Measurements from ENCODE around the gene RNF25.
A peak's percentile ranks its signal among the peaks of the same experiment; 100 is the strongest.

The RNF25 gene

DNA sequence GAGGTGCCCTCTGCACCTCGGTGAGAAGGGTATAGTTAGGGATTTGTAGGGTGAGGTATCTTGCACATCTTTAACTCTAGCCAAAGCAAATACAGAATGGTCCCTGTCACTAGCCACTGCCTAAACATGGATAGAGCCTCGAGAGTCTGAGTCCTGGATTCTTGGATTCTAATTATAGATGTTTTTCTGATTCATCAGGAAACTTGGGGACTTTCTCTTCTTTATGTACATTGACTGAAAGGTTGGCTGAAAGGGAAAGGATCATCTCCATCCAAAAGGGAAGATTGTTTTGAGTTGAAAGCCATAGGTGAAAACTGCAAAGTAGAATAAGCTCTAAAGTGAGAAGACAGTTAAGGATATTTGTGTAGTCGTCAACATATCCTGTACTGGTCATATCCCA, 8.3 kb upstream of the RNF25 start:
- 80% methylated on average over 2 of the region's 3 CpGs; no CpG with 5 or more reads in 1 of the 2 experiments for WGBS, 2 experiments (ENCODE audit: insufficient coverage in 2 of 2)
- H3K9me3 ChIP-seq (ENCODE audit: control insufficient read depth, low read length): no peaks in the 10 kb centered on the region
- no peak overlapping the region for H3K27ac ChIP-seq (ENCODE audit: low read depth, low read length, severe bottlenecking)
- H3K36me3 ChIP-seq (ENCODE audit: control insufficient read depth, insufficient read depth, low read length): peaks cover 56% of the 10 kb centered on the region
- peaks cover 6% of the 10 kb centered on the region for H3K4me1 ChIP-seq (ENCODE audit: control insufficient read depth, insufficient read depth, low read length, poor library complexity, severe bottlenecking)
- H3K4me3 ChIP-seq (ENCODE audit: extremely low read depth, insufficient read depth, low read length, poor library complexity, severe bottlenecking): no peak overlapping the region

DNA sequence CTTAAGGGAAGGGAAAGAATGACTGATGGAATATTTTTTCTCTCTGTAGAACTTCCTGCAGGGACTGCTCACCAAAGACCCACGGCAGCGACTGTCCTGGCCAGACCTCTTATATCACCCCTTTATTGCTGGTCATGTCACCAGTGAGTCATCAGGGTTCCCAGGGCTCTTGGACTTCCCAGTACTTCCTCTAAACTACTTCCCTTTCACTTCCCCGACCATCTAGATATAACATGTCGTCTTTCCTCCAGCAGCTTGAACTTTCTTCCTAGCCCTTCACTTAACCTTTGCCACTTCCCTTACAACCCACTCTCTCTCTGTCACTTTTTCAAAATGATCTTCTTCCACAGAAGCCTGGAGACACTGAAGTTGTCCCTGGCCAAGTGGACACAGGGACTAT, 7.3 kb upstream of the RNF25 start:
- Histone ChIP-seq H3K36me3 (ENCODE audit: control insufficient read depth, insufficient read depth, low read length) (peaks cover 60% of the 10 kb centered on the region), H3K4me3 (ENCODE audit: extremely low read depth, insufficient read depth, low read length, poor library complexity, severe bottlenecking) (no peak overlapping the region), H3K9me3 (ENCODE audit: control insufficient read depth, low read length) (no peaks in the 10 kb centered on the region), H3K4me1 (ENCODE audit: control insufficient read depth, insufficient read depth, low read length, poor library complexity, severe bottlenecking) (peaks cover 6% of the 10 kb centered on the region), H3K27ac (ENCODE audit: low read depth, low read length, severe bottlenecking) (no peak overlapping the region)
- WGBS, 2 experiments (ENCODE audit: insufficient coverage in 2 of 2): 92 to 93% methylated on average over 4 of the region's 4 CpGs

DNA sequence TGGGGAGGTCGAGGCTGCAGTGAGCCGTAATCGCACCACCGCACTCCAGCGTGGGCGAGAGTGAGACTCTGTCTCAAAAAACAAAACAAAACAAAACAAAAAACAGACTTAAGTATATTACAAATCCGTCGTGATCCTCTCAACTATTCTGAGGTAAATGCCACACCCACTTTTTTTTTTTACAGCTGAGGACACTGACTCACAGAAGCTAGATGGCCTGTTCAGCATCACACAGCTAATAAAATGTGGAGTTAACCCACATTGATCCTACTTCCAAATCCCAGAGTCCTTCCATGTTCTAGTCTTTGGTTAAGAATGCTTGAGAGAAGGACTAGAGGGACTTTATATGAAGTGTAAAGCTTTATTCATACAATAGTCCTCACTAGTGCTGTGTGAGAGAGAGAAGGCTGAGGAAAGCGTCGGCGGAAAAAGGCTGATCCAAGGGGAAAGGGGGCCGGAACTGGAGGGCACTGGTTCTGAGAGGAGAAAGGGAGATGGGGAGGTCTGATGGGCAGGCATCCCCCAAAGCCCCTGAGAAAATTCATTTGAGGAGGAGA, 627 bp downstream of the RNF25 start:
- peaks cover 59% of the 10 kb centered on the region for H3K36me3 ChIP-seq (ENCODE audit: control insufficient read depth, insufficient read depth, low read length)
- 44 to 50% methylated on average over 11 to 12 of the region's 12 CpGs for WGBS, 2 experiments (ENCODE audit: insufficient coverage in 2 of 2)
- no peaks in the 10 kb centered on the region for H3K4me1 ChIP-seq (ENCODE audit: control insufficient read depth, insufficient read depth, low read length, poor library complexity, severe bottlenecking)
- H3K9me3 ChIP-seq (ENCODE audit: control insufficient read depth, low read length): no peaks in the 10 kb centered on the region
- H3K4me3 ChIP-seq (ENCODE audit: extremely low read depth, insufficient read depth, low read length, poor library complexity, severe bottlenecking): peak overlapping the region; percentile 84
- H3K27ac ChIP-seq (ENCODE audit: low read depth, low read length, severe bottlenecking): peak overlapping the region; percentile 72

DNA sequence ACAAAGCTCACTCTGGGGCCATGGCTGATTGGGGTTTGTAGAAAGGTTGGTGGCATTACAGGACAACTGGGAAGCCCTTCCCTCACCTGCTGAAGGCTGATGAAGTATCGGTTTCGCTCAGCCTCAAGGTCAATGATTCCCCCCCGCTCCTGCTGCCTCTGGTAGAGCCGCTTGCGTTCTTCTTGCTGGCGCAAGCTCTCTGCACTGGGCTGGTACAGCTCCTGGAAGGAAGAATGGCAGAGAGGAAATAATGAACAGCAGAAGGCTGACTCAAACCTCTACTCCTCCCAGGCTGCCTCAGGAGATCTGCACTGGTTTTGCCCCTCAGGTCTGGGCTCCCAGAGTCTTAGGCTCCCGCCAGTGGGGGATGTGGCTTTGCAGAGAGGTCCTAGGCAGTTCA, 7.1 kb downstream of the RNF25 start:
- 95 to 96% methylated on average over 7 of the region's 7 CpGs for WGBS, 2 experiments (ENCODE audit: insufficient coverage in 2 of 2)
- H3K4me1 ChIP-seq (ENCODE audit: control insufficient read depth, insufficient read depth, low read length, poor library complexity, severe bottlenecking): no peaks in the 10 kb centered on the region
- H3K9me3 ChIP-seq (ENCODE audit: control insufficient read depth, low read length): no peaks in the 10 kb centered on the region
- peaks cover 83% of the 10 kb centered on the region for H3K36me3 ChIP-seq (ENCODE audit: control insufficient read depth, insufficient read depth, low read length)
- no peak overlapping the region for H3K27ac ChIP-seq (ENCODE audit: low read depth, low read length, severe bottlenecking)
- no peak overlapping the region for H3K4me3 ChIP-seq (ENCODE audit: extremely low read depth, insufficient read depth, low read length, poor library complexity, severe bottlenecking)

DNA sequence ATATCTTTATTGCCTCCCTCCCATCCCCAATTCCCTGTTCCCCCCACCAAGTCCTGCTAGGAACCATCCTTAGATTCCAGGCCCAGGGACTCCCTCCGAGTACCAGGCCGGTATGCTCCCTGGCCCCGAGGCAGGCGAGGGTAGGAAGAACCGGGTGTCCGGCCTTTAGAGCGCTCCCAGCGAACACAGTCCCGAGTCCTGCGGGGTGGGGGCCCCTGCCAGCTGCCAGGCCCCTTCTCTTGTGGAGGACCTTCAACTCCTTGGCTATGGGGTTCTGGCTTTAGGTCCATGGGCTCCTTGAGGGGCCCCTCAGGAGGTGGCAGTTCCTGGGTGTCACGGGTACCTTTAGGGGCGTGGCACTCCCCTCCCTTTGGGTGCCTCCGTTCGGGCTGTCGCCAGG, 7.9 kb downstream of the RNF25 start:
- peaks cover 76% of the 10 kb centered on the region for H3K36me3 ChIP-seq (ENCODE audit: control insufficient read depth, insufficient read depth, low read length)

DNA sequence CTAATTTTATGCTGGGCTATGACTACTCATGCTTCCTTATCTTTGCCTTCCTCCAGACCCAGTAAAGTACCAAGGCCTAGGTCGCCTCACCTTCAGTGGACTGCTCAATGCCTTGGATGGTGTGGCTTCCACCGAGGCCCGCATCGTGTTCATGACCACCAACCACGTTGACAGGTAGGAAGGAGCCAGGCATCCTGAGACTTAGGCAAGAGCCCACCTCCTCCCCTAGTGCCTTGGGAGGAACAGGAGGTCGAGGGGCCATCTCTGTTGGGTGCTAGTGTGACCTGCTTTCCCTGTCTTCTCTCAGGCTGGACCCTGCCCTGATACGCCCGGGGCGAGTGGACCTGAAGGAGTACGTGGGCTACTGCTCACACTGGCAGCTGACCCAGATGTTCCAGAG, 9.0 kb downstream of the RNF25 start:
- H3K36me3 ChIP-seq (ENCODE audit: control insufficient read depth, insufficient read depth, low read length): peaks cover 66% of the 10 kb centered on the region
- no peaks in the 10 kb centered on the region for H3K4me1 ChIP-seq (ENCODE audit: control insufficient read depth, insufficient read depth, low read length, poor library complexity, severe bottlenecking)
- no peak overlapping the region for H3K4me3 ChIP-seq (ENCODE audit: extremely low read depth, insufficient read depth, low read length, poor library complexity, severe bottlenecking)
- H3K9me3 ChIP-seq (ENCODE audit: control insufficient read depth, low read length): no peaks in the 10 kb centered on the region
- WGBS, 2 experiments (ENCODE audit: insufficient coverage in 2 of 2): 93 to 97% methylated on average over 7 to 9 of the region's 10 CpGs
- H3K27ac ChIP-seq (ENCODE audit: low read depth, low read length, severe bottlenecking): no peak overlapping the region

More for the DNA sequence above, 7.9 kb downstream of the RNF25 start:
- 93% methylated on average over 13 to 15 of the region's 15 CpGs for WGBS, 2 experiments (ENCODE audit: insufficient coverage in 2 of 2)
- no peak overlapping the region for H3K4me3 ChIP-seq (ENCODE audit: extremely low read depth, insufficient read depth, low read length, poor library complexity, severe bottlenecking)
- no peak overlapping the region for H3K27ac ChIP-seq (ENCODE audit: low read depth, low read length, severe bottlenecking)
- H3K9me3 ChIP-seq (ENCODE audit: control insufficient read depth, low read length): no peaks in the 10 kb centered on the region
- no peaks in the 10 kb centered on the region for H3K4me1 ChIP-seq (ENCODE audit: control insufficient read depth, insufficient read depth, low read length, poor library complexity, severe bottlenecking)

DNA sequence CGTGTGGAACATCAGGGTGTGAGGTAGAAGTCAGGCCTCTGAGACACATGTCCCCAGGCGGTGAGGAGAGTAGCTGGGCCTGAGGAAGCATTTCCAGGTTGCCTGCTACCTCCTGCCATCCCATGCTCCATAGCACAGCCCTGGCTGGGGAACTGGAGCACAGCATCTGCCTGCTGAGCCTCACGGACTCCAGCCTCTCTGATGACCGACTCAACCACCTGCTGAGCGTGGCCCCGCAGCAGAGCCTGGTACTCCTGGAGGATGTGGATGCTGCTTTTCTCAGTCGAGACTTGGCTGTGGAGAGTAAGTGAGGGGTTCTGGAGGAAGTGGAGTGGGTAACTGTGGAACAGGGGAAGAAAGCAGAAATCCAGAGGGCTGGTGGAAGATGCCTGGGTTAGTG, 9.4 kb downstream of the RNF25 start:
- Histone ChIP-seq H3K36me3 (ENCODE audit: control insufficient read depth, insufficient read depth, low read length) (peaks cover 66% of the 10 kb centered on the region), H3K4me1 (ENCODE audit: control insufficient read depth, insufficient read depth, low read length, poor library complexity, severe bottlenecking) (no peaks in the 10 kb centered on the region), H3K27ac (ENCODE audit: low read depth, low read length, severe bottlenecking) (no peak overlapping the region), H3K9me3 (ENCODE audit: control insufficient read depth, low read length) (no peaks in the 10 kb centered on the region), H3K4me3 (ENCODE audit: extremely low read depth, insufficient read depth, low read length, poor library complexity, severe bottlenecking) (no peak overlapping the region)
- WGBS, 2 experiments (ENCODE audit: insufficient coverage in 2 of 2): 95 to 96% methylated on average over 3 to 5 of the region's 7 CpGs

DNA sequence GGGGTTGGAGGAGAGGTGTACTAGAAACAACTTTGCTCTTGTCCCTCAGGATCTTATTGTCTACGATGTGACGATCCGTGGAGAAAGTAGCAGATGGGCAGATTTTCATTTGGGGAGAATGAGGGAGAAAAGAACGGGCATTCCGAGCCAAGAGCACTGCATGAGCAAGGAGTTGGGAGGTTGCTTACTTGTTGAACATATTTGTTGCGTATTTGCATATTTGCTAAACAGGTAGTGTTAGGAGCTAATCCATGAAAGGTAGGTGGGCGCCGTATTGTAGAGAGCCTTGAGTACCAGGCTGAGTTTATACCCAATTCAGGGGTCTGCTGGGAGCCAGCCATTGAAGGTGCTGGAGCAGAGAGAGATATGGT, 11.8 kb downstream of the RNF25 start:
- no peaks in the 10 kb centered on the region for H3K9me3 ChIP-seq (ENCODE audit: control insufficient read depth, low read length)
- WGBS, 2 experiments (ENCODE audit: insufficient coverage in 2 of 2): 32 to 36% methylated on average over 7 to 8 of the region's 8 CpGs
- peaks cover 69% of the 10 kb centered on the region for H3K36me3 ChIP-seq (ENCODE audit: control insufficient read depth, insufficient read depth, low read length)
- peak overlapping the region; percentile 89 for H3K4me3 ChIP-seq (ENCODE audit: extremely low read depth, insufficient read depth, low read length, poor library complexity, severe bottlenecking)
- no peak overlapping the region for H3K27ac ChIP-seq (ENCODE audit: low read depth, low read length, severe bottlenecking)
- H3K4me1 ChIP-seq (ENCODE audit: control insufficient read depth, insufficient read depth, low read length, poor library complexity, severe bottlenecking): no peaks in the 10 kb centered on the region

DNA sequence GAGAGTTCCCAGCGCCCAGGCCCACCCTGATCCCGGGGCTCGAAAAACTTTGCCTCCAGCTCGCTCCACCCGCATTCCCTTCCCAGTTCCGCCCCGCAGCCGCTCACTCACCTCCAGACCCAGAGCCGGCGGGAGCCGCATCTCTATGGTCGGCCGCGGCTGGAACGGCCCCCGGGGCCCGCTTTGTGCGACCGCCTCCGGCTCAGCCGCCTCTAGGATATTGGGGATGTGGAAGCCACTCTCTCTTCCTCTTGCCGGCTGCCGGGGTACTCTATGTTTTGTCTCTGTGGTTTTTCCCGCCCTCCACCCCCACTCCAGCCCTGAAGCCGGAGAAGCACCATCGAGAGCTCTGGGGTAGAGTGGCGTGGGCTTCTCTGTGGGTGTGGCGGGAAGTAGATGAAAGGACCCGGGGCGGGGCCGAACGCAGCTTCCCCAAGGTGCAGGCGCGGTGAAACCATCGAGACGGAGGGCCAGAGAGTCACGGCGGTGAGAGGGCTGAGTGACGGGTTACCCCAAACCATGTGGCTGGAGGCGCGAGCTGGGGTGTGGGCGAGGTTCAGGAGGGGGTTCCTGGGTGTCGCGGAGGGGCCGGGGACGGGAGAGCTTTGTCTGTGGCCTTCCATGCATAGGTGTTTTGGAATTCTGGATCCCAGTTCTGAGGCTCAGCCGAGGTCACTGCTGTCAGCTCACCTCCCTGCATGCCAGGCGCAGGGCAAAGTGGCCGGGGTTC, 12.4 kb downstream of the RNF25 start, which contains the start of the genes BCS1L and ZNF142:
Gene BCS1L (plus strand): TSS at position 426 of the 730 bp plus-strand sequence. CDS start 1,305 bp downstream, outside the sequence.
Gene ZNF142 (minus strand): TSS at position 366 of the 730 bp plus-strand sequence. CDS start 3,194 bp downstream, outside the sequence.
- Histone ChIP-seq H3K27ac (ENCODE audit: low read depth, low read length, severe bottlenecking) (peak within 1 kb of the TSS; percentile 31), H3K4me1 (ENCODE audit: control insufficient read depth, insufficient read depth, low read length, poor library complexity, severe bottlenecking) (no peaks in the 10 kb centered on the region), H3K9me3 (ENCODE audit: control insufficient read depth, low read length) (no peaks in the 10 kb centered on the region), H3K36me3 (ENCODE audit: control insufficient read depth, insufficient read depth, low read length) (peaks cover 69% of the 10 kb centered on the region), H3K4me3 (ENCODE audit: extremely low read depth, insufficient read depth, low read length, poor library complexity, severe bottlenecking) (peak within 1 kb of the TSS; percentile 89)
- WGBS, 2 experiments (ENCODE audit: insufficient coverage in 2 of 2): 0 to 1% methylated on average over 18 to 33 of the region's 49 CpGs

DNA sequence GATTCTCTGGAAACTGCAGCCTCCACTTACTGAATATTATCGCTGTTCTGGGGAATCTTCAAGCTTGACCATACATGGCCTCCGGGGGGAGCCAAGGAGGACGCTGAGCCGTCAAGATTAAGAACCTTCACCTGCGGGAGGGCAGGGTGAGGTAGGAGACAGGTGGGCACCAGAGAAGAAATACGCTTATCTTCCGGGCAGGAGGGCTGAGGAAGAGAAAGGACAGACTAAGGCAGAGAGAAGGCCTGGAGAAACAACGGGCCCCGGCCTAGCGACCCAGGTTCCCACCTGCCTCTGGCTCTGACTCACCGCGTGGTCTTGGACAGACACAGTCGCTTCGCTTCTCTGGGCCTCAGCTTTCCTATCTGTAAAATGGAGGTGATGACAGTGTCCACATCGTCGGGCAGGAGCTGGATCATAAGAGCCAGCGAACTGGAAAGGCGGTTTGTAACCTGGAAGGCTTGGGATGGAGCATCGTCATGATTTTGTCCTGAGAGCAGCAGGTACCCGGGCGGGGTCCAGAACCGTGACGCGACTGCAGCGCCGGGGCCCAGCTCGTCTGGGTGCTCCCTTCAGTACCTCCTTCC, 13.0 kb downstream of the RNF25 start:
- WGBS, 2 experiments (ENCODE audit: insufficient coverage in 2 of 2): 2 to 4% methylated on average over 25 of the region's 27 CpGs
- peak overlapping the region; percentile 89 for H3K4me3 ChIP-seq (ENCODE audit: extremely low read depth, insufficient read depth, low read length, poor library complexity, severe bottlenecking)
- peaks cover 69% of the 10 kb centered on the region for H3K36me3 ChIP-seq (ENCODE audit: control insufficient read depth, insufficient read depth, low read length)
- H3K4me1 ChIP-seq (ENCODE audit: control insufficient read depth, insufficient read depth, low read length, poor library complexity, severe bottlenecking): no peaks in the 10 kb centered on the region
- H3K27ac ChIP-seq (ENCODE audit: low read depth, low read length, severe bottlenecking): peak overlapping the region; percentile 16
- no peaks in the 10 kb centered on the region for H3K9me3 ChIP-seq (ENCODE audit: control insufficient read depth, low read length)

DNA sequence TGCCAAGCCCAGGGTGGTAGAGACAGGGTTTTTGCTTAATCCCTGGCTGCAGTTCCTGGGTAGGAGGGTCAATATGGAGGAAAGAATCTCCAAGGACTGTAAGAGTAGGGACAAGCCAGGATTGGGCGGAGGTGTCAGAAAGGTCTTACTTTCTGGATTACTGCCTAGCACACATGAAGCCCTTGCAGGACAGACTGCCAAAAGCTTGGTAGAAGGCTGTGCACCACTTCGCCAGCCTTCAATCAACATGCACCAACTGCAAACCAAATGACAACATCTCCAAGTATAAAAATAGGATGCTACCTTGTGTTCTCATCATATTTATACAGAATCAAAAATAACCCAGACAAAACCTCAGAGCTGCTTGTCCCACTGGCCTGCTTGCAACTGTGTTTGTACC, 16.1 kb downstream of the RNF25 start:
- no peaks in the 10 kb centered on the region for H3K4me1 ChIP-seq (ENCODE audit: control insufficient read depth, insufficient read depth, low read length, poor library complexity, severe bottlenecking)

More for the DNA sequence above, 16.1 kb downstream of the RNF25 start:
- no peaks in the 10 kb centered on the region for H3K9me3 ChIP-seq (ENCODE audit: control insufficient read depth, low read length)
- H3K36me3 ChIP-seq (ENCODE audit: control insufficient read depth, insufficient read depth, low read length): peaks cover 71% of the 10 kb centered on the region
- 88 to 100% methylated on average over 1 of the region's 2 CpGs for WGBS, 2 experiments (ENCODE audit: insufficient coverage in 2 of 2)
- H3K4me3 ChIP-seq (ENCODE audit: extremely low read depth, insufficient read depth, low read length, poor library complexity, severe bottlenecking): no peak overlapping the region
- H3K27ac ChIP-seq (ENCODE audit: low read depth, low read length, severe bottlenecking): no peak overlapping the region
